Activated CD4-positive, alpha-beta T cell treated with anti-CD3 and anti-CD28 coated beads, Interleukin-2, amount 50 U/mL, for 48 hours (primary cell): ENCODE measurements around the gene STAMBPL1.
A peak's percentile ranks its signal among the peaks of the same experiment; 100 is the strongest.

ENCODE experiments used
- DNase-seq, 2 experiments: peaks; one replicate each; pipeline ENCODE4 v3.0.0-alpha.2; 2020

Gene STAMBPL1

GRCh38 chr10:88895250-88895649 lies 15.2 kb downstream of the STAMBPL1 start:
- no peak for DNase-seq

DNA sequence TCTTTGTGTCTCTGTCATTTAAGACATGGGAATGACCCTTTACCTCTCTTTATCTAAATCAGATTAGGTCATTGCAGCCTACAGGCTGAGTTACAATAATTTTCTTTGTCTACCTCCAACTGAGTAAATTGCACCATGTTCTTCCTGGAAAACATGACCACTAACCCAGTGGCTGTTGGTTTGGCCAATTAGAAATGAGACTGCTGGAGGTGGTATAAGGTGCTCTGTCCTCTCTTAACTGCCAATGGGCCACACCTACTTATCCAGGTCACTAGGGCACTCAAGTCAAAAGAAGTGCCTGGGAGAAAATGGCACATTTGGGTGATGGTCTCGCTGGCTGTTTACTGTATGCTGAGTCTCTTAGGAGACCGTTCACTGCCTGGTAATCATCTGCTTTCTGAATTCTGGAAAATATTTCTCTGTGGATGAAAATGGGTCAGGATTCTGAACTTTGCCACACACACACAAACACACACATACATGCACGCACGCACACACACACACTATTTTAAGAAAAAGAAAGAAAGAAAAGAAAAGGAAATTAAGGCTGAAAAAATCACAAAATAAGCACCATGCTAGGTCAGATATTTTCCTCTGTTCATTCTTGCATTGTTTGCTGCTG lies 16.4 kb downstream of the STAMBPL1 start:
- DNase-seq = no peak

- DNase-seq = peak; percentile 26 to 45
Observed at GRCh38 chr10:88896994-88897853, 17.2 kb downstream of the STAMBPL1 start.

DNA sequence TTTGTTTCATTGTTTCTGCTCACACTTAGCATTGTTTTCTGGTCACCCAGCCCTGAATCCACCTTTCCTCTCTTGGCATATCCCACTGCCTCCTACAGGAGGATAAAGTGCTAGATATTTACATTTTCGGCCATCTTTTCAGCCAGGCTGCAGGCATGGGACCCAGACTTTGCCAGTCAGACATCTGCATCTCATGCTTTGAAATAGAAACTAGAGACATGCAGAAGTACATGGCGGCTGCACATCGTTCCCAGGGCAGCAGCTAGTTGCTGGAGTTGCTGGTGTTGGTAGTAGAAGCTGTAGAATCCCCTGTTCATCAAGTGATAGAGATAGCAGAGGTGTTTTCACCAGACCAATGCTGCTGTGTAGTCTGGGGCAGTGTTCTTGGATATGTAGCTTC lies 18.7 kb downstream of the STAMBPL1 start:
- no peak for DNase-seq

- no peak for DNase-seq
Observed at GRCh38 chr10:88899886-88900285, 19.8 kb downstream of the STAMBPL1 start.

GRCh38 chr10:88901206-88901983 lies 21.4 kb downstream of the STAMBPL1 start:
- DNase-seq = no peak

DNA sequence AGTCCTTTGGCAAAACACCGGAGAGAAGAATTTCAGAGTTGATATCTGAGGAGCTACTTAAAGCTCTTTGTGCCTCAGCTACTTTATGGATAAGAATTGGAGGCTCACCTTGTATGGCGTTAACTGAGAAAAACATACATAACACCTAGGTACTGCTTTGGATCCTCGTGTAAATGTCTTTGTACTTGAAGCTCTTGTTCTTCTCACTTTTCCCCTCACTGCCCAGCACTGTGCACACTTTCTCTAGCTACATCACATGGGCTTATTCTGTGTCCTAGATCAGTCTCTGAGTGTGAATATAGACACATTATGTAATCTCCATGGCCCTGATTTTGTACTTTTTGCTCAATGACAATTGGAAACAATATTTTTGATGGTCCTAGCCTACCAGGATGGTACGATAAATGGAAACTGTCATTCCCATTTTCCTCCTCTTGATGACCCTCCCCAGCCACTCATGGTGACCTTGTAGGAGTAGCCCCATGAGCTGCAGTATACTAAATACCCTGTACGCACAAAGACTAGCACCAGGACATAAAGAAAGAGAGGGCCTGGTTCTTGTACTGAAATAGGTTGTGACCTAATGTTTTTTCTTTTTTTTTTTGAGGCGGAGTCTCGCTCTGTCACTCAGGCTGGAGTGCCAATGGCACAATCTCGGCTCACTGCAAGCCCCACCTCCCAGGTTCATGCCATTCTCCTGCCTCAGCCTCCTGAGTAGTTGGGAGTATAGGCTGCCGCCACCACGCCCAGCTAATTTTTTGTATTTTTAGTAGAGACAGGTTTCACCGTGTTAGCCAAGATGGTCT lies 22.1 kb downstream of the STAMBPL1 start:
- no peak for DNase-seq

DNA sequence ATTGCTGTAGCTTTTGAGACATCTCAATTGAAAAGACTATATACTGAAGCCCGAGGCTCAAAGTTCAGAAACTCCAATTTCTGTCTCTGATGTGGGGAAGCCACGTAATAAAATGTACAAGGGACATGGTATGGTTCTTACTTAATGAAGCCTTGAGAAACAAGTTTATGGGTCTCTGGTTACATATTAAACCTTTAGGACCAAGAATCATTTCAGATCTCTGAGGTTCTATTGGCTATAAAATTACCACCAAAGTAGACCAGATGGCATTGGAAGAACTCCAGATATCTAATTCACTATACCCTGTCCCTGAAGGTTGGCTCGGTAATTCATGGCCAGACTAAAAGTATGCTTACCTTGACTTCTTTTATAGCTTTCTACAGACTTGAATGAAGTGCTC lies 23.7 kb downstream of the STAMBPL1 start:
- DNase-seq = no peak

DNA sequence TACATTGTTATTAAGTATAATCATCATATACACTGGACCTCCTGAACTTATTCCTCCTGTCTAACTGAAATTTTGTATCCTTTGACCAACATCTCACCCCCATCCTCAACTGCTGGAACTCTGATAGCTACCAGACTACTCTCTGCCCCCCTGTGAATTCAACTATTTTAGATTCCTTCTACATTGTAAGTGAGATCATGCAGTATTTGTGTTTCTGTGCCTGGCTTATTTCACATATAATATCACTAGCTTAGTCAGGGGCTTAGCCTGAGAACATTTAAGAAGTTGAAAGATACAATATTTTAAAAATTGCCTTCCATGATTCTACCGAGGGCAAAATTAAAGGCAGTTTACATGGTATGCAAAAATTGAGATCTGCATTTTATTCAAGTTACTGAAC lies 26.9 kb downstream of the STAMBPL1 start:
- no peak for DNase-seq

DNA sequence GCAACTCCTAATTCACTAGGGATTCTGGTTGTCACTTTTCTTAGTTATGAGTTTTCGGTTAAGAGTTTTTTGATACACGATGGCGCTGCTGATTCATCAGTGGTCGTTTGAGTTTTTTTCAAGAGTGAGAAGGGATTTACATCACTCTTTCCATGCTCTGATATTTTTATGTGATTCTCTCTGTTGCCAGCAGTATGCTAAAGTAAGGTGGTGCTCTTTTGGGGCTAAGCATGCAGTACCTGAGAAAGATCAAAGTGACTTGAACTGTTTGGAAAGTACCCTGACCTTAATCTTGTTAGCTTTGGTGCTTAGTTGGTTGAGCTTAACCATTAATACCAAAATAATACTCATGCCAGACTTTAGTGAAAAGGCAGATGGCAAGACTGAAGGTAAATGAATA lies 28.1 kb downstream of the STAMBPL1 start:
- no peak for DNase-seq

DNA sequence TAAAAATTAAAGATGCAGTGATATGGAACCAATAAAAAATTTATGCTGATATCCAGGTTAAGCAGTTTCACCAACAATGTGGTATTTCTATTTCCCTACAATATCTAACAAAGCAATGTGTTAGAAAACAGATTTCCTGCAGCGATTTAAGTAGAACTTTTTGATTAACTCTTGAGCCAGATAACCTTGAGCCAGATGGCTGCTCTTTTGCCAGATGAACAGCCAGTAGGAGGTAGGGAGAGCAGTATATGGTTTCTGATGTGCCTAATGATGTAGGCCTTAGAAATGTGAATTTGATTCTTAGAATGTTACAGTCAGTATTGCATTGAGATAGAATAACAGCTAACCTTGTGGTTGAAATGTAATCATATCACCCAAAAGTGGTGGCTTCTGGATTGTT lies 31.1 kb downstream of the STAMBPL1 start:
- no peak for DNase-seq

GRCh38 chr10:88911851-88912250 lies 31.8 kb downstream of the STAMBPL1 start:
- DNase-seq = no peak

- no peak for DNase-seq
Observed at GRCh38 chr10:88913127-88913526, 33.1 kb downstream of the STAMBPL1 start.

DNA sequence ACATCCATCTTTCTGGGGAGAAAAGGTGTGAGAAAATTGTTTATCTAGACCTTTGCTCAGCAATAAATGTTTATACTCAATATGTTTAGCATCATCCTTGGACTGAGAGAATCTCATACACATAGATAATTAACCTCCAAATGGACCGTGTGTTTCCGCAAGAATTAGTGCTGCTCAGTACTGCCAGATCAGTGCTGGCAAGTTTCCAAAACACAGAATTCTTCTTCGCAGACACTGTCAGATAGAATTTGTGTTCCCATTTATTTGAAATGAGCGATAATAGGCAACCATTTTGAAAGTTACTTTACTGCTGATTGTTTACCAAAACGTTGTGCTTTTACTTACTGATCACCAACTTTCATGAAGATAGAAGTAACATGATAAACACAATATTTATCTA lies 33.7 kb downstream of the STAMBPL1 start:
- DNase-seq = no peak

DNA sequence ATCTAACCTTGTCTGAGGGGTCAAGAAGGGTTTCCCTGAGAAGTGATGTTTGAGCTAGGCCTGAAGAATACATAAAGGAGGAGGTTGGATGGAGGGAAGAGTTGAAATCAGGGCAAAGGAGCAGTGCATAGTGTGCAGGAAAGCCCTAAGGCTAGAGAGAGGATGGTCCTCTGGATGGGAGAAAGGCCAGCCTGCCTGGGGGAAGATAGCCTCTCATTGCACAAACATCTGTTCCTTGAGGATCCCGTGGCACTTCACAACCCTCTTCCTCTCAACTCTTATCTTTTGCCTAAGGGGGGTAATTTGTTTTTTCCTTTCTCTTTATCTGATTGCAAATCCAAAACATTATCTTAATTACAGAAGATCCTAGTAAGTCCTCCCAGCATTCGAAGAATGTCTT lies 35.7 kb downstream of the STAMBPL1 start:
- DNase-seq = no peak

DNA sequence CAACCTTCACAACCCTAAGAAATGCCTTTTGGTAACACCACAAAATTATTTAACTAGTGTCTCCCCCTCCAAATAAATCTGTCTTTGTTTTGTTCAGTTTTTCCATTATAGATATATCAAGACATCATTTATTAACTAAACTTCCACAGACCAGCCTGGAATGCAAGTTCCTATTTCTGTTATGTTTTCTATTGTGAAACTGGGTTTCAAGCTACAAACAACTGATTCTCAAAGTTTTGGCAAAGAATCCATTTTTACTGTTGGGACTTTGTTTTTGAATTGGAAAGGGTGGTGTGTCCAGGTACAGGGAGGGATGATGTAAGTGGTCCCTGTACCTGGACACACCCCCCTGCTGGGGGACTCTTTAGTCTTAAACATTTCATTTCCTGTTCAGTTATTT lies 36.2 kb downstream of the STAMBPL1 start:
- DNase-seq = no peak

DNA sequence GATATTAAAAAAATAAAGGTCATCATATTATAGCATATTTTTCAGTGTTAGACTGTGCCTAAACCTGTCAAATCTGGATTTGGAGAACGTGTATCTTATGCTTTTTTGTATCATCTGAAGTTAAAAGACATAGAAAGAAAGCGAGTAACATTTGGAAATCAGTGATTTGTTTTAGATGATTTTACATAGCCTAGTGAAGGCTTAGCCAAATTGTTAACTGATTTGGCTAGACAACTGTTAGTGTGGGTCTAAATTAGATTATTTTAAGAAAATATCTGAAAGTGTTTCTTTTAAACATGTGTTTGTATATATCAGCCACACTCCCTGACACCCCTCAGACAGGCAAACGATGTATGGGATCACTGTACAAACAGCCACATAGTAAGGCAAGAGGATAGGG lies 36.9 kb downstream of the STAMBPL1 start:
- DNase-seq = no peak

GRCh38 chr10:88918191-88918905 lies 38.3 kb downstream of the STAMBPL1 start:
- DNase-seq = no peak

GRCh38 chr10:88919041-88919440 lies 39.0 kb downstream of the STAMBPL1 start:
- DNase-seq = no peak

GRCh38 chr10:88920198-88920597 lies 40.2 kb downstream of the STAMBPL1 start:
- no peak for DNase-seq

DNA sequence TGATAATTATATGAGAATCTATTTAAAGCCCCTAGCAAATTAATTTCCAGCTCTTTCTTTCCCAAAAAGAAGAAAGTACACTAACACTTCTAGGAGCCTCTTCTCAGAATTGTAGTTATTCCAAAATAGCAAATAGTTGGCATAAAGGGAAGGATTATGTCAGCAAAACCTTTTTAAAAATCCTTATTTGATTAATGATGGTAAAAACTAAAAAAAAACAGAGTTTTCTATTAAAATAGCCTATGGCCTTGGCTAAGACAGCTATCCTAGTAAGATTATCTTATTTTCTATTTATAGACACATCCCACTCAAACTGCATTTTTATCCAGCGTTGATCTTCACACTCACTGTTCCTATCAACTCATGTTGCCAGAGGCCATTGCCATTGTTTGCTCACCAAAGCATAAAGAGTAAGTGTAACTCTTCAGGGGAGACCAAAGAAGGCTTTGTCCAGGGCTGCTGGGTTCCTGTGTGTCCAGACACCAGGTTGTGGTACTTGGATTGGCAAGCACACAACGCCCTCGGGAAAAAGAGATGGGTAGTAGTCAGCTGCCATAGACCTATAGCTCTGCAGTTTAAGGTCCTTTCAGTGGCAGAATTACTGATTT lies 41.0 kb downstream of the STAMBPL1 start:
- DNase-seq = no peak

DNA sequence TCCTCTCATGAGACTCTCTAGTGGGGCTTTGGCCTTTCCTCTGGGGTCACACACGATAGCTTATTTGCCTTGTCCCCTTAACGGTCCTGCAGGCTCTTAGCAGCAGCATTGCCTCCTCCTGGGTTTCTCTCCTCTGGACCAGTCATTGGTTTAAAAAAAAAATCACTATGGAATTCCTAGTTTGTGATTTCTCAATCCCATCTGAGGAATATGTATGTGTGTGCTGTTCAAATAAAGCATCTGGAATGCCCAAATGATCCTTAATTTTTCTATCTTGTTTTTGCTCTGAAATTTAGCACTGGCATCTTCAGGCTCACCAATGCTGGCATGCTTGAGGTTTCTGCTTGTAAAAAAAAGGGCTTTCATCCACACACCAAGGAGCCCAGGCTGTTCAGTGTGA lies 42.0 kb downstream of the STAMBPL1 start:
- DNase-seq = no peak
